ENCODE results near the gene USP15. TPM values are rescaled to one million over a fixed set of nuclear protein-coding genes. Genes with fewer than 3 reads are reported as not detected.
A peak's percentile ranks its signal among the peaks of the same experiment; 100 is the strongest.

Gene USP15
- polyA plus RNA-seq, 4 donors, result 33.9 to 60.8 (median 54.1) TPM

- H3K27me3 ChIP-seq (ENCODE audit: control insufficient read depth in 3 of 3, insufficient read depth in 3 of 3, low read length in 3 of 3), result no peaks in the 10 kb centered on the region
- no peak for FAIRE-seq
- H3K36me3 ChIP-seq (ENCODE audit: control insufficient read depth in 3 of 3, insufficient read depth in 2 of 3, low read depth in 1 of 3, low read length in 3 of 3), result peaks cover 4 to 16% (median 8%) of the 10 kb centered on the region in 3 donors
- 81 to 93% (median 90%) methylated on average over 6 of the region's 6 CpGs for WGBS, 3 donors
- no peak overlapping the region for H3K4me3 ChIP-seq (ENCODE audit: low read depth in 1 of 3, low read length in 3 of 3)
- H3K27ac ChIP-seq (ENCODE audit: low read depth in 1 of 3, low read length in 2 of 3), result no peak overlapping the region
- peaks cover 0 to 34% of the 10 kb centered on the region in 2 donors for H3K9me3 ChIP-seq (ENCODE audit: control insufficient read depth in 2 of 2, insufficient read depth in 1 of 2, low read depth in 1 of 2, low read length in 1 of 2)
- no peak for DNase-seq
- peaks cover 0 to 2% (median 0%) of the 10 kb centered on the region in 3 donors for H3K4me1 ChIP-seq (ENCODE audit: control insufficient read depth in 3 of 3, insufficient read depth in 2 of 3, low read depth in 1 of 3, low read length in 2 of 3)
Measured at GRCh38 chr12:62292761-62293344, 32.6 kb downstream of the USP15 start.

- no peaks in the 10 kb centered on the region for H3K27me3 ChIP-seq (ENCODE audit: control insufficient read depth in 3 of 3, insufficient read depth in 3 of 3, low read length in 3 of 3)
- FAIRE-seq (peak; percentile 85), DNase-seq (no peak)
- no peak overlapping the region for H3K27ac ChIP-seq (ENCODE audit: low read depth in 1 of 3, low read length in 2 of 3)
- 97 to 100% (median 98%) methylated on average over 1 of the region's 1 CpG for WGBS, 3 donors
- H3K36me3 ChIP-seq (ENCODE audit: control insufficient read depth in 3 of 3, insufficient read depth in 2 of 3, low read depth in 1 of 3, low read length in 3 of 3), result peaks cover 6 to 25% (median 8%) of the 10 kb centered on the region in 3 donors
- peaks cover 0 to 39% of the 10 kb centered on the region in 2 donors for H3K9me3 ChIP-seq (ENCODE audit: control insufficient read depth in 2 of 2, insufficient read depth in 1 of 2, low read depth in 1 of 2, low read length in 1 of 2)
- peaks cover 0 to 2% (median 0%) of the 10 kb centered on the region in 3 donors for H3K4me1 ChIP-seq (ENCODE audit: control insufficient read depth in 3 of 3, insufficient read depth in 2 of 3, low read depth in 1 of 3, low read length in 2 of 3)
- H3K4me3 ChIP-seq (ENCODE audit: low read depth in 1 of 3, low read length in 3 of 3), result no peak overlapping the region
Measured at GRCh38 chr12:62294378-62294777, 34.2 kb downstream of the USP15 start.

DNA sequence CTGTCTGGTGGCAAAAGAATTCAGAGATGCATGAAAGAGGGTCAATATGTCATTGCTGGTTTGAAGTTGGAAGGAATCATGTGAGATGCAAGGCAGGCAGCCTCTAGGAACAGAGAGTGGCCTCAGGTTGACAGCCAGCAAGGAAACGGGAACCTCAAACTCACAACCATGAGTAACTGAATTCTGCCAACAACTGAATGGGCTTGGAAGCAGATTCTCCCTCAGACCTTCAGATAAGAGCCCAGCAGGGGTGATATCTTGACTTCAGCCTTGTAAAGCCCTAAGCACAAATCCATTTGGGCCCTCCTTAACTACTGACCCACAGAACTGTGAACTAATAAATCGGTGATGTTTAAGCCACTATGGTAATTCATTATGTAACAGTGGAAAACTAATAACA lies 35.8 kb downstream of the USP15 start:
- Histone ChIP-seq H3K36me3 (ENCODE audit: control insufficient read depth in 3 of 3, insufficient read depth in 2 of 3, low read depth in 1 of 3, low read length in 3 of 3) (peaks cover 6 to 25% (median 8%) of the 10 kb centered on the region in 3 donors), H3K27me3 (ENCODE audit: control insufficient read depth in 3 of 3, insufficient read depth in 3 of 3, low read length in 3 of 3) (no peaks in the 10 kb centered on the region), H3K9me3 (ENCODE audit: control insufficient read depth in 2 of 2, insufficient read depth in 1 of 2, low read depth in 1 of 2, low read length in 1 of 2) (peaks cover 0 to 37% of the 10 kb centered on the region in 2 donors), H3K4me3 (ENCODE audit: low read depth in 1 of 3, low read length in 3 of 3) (no peak overlapping the region), H3K27ac (ENCODE audit: low read depth in 1 of 3, low read length in 2 of 3) (no peak overlapping the region), H3K4me1 (ENCODE audit: control insufficient read depth in 3 of 3, insufficient read depth in 2 of 3, low read depth in 1 of 3, low read length in 2 of 3) (peaks cover 0 to 2% (median 0%) of the 10 kb centered on the region in 3 donors)
- WGBS, 3 donors, result 94 to 100% (median 97%) methylated on average over 2 of the region's 2 CpGs
- no peak for FAIRE-seq
- DNase-seq, result no peak

DNA sequence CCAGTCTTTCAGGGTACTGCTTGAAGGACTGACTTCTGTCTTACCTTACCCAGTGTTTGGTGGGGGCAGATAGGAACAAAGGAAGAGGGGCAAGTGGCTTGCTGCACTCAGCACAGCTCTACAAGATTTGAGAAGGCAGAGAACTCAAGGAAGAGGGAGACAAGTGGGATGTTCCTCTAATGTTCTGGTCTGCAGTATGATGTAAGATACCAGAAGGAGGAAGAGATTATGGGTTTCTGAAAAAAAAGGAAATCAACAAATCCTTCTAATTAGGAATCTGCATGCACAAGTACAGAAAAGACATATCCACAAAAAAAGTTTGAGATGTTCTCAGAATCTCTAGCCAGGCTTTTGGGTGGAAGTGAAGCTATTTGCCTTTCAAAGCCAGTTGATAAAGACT lies 37.1 kb downstream of the USP15 start:
- DNase-seq (no peak), FAIRE-seq (no peak)
- peaks cover 6 to 25% (median 8%) of the 10 kb centered on the region in 3 donors for H3K36me3 ChIP-seq (ENCODE audit: control insufficient read depth in 3 of 3, insufficient read depth in 2 of 3, low read depth in 1 of 3, low read length in 3 of 3)
- no peak overlapping the region for H3K4me3 ChIP-seq (ENCODE audit: low read depth in 1 of 3, low read length in 3 of 3)
- H3K27ac ChIP-seq (ENCODE audit: low read depth in 1 of 3, low read length in 2 of 3), result no peak overlapping the region
- H3K27me3 ChIP-seq (ENCODE audit: control insufficient read depth in 3 of 3, insufficient read depth in 3 of 3, low read length in 3 of 3), result no peaks in the 10 kb centered on the region
- peaks cover 0 to 29% of the 10 kb centered on the region in 2 donors for H3K9me3 ChIP-seq (ENCODE audit: control insufficient read depth in 2 of 2, insufficient read depth in 1 of 2, low read depth in 1 of 2, low read length in 1 of 2)
- H3K4me1 ChIP-seq (ENCODE audit: control insufficient read depth in 3 of 3, insufficient read depth in 2 of 3, low read depth in 1 of 3, low read length in 2 of 3), result no peaks in the 10 kb centered on the region

DNA sequence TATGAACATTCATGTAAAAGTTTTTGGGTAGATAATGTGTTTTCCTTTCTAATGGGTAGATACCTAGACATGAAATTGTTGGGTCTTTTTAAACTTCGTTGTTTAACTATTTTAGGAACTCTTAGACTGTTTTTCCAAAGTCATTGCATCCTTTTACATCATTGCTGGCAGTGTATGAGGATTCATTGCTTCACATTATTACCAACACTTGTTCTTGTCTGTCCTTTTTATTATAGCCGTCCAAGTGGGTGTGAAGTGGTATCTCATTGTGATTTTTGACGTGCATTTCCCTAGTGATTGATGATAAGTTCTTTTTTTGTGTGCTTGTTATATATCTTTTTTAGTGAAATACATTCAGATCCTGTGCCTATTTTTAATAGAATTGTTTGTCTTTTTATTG lies 39.4 kb downstream of the USP15 start:
- no peak overlapping the region for H3K27ac ChIP-seq (ENCODE audit: low read depth in 1 of 3, low read length in 2 of 3)
- 77 to 91% (median 87%) methylated on average over 3 of the region's 3 CpGs for WGBS, 3 donors
- no peak for DNase-seq
- H3K9me3 ChIP-seq (ENCODE audit: control insufficient read depth in 2 of 2, insufficient read depth in 1 of 2, low read depth in 1 of 2, low read length in 1 of 2), result peaks cover 0 to 19% of the 10 kb centered on the region in 2 donors
- no peaks in the 10 kb centered on the region for H3K27me3 ChIP-seq (ENCODE audit: control insufficient read depth in 3 of 3, insufficient read depth in 3 of 3, low read length in 3 of 3)
- no peaks in the 10 kb centered on the region for H3K4me1 ChIP-seq (ENCODE audit: control insufficient read depth in 3 of 3, insufficient read depth in 2 of 3, low read depth in 1 of 3, low read length in 2 of 3)
- no peak overlapping the region for H3K4me3 ChIP-seq (ENCODE audit: low read depth in 1 of 3, low read length in 3 of 3)
- H3K36me3 ChIP-seq (ENCODE audit: control insufficient read depth in 3 of 3, insufficient read depth in 2 of 3, low read depth in 1 of 3, low read length in 3 of 3), result peaks cover 7 to 23% (median 8%) of the 10 kb centered on the region in 3 donors
- FAIRE-seq, result no peak

DNA sequence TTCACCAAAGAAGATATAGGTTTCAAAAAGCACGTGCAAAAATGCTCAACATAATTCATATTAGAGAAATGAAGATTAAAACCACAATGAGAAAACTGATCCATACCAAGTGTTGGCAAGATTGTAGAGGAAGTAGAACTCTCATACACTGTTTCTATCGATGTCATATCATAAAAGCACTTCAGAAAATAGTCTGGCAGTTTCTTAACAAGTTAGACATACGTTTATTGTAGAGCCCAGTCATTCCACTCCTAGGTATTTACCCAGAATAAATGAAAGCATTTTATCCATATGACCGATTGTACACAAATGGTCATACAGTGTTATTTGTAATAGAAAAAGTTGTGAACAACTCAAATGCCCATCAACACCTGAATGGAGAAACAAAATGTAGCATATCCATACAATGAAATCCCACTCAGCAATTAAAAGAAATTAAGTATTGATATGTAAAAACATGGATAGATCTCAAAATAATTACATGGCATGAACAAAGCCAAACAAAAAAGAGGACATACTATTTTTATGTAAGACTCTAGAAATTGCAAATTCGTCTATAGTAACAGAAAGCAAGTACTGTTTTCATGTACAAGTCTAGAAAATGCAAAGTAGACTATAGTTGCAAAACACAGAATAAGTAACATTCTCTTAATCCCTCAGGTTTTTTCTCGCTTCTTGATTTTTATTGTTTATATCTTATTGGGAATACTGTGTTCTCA lies 41.0 kb downstream of the USP15 start:
- FAIRE-seq (no peak), DNase-seq (no peak)
- H3K36me3 ChIP-seq (ENCODE audit: control insufficient read depth in 3 of 3, insufficient read depth in 2 of 3, low read depth in 1 of 3, low read length in 3 of 3), result peaks cover 0 to 23% (median 4%) of the 10 kb centered on the region in 3 donors
- H3K4me1 ChIP-seq (ENCODE audit: control insufficient read depth in 3 of 3, insufficient read depth in 2 of 3, low read depth in 1 of 3, low read length in 2 of 3), result no peaks in the 10 kb centered on the region
- peaks cover 0 to 19% of the 10 kb centered on the region in 2 donors for H3K9me3 ChIP-seq (ENCODE audit: control insufficient read depth in 2 of 2, insufficient read depth in 1 of 2, low read depth in 1 of 2, low read length in 1 of 2)
- H3K4me3 ChIP-seq (ENCODE audit: low read depth in 1 of 3, low read length in 3 of 3), result no peak overlapping the region
- no peak overlapping the region for H3K27ac ChIP-seq (ENCODE audit: low read depth in 1 of 3, low read length in 2 of 3)
- WGBS, 3 donors, result 77 to 89% (median 81%) methylated on average over 6 of the region's 6 CpGs
- no peaks in the 10 kb centered on the region for H3K27me3 ChIP-seq (ENCODE audit: control insufficient read depth in 3 of 3, insufficient read depth in 3 of 3, low read length in 3 of 3)

- Histone ChIP-seq H3K27ac (ENCODE audit: low read depth in 1 of 3, low read length in 2 of 3) (no peak overlapping the region), H3K36me3 (ENCODE audit: control insufficient read depth in 3 of 3, insufficient read depth in 2 of 3, low read depth in 1 of 3, low read length in 3 of 3) (peaks cover 0 to 20% (median 4%) of the 10 kb centered on the region in 3 donors), H3K9me3 (ENCODE audit: control insufficient read depth in 2 of 2, insufficient read depth in 1 of 2, low read depth in 1 of 2, low read length in 1 of 2) (peaks cover 0 to 16% of the 10 kb centered on the region in 2 donors), H3K27me3 (ENCODE audit: control insufficient read depth in 3 of 3, insufficient read depth in 3 of 3, low read length in 3 of 3) (no peaks in the 10 kb centered on the region), H3K4me3 (ENCODE audit: low read depth in 1 of 3, low read length in 3 of 3) (no peak overlapping the region), H3K4me1 (ENCODE audit: control insufficient read depth in 3 of 3, insufficient read depth in 2 of 3, low read depth in 1 of 3, low read length in 2 of 3) (peaks cover 0 to 2% (median 0%) of the 10 kb centered on the region in 3 donors)
- 96 to 99% (median 97%) methylated on average over 1 of the region's 1 CpG for WGBS, 3 donors
- no peak for FAIRE-seq
- no peak for DNase-seq
Measured at GRCh38 chr12:62301799-62302133, 41.6 kb downstream of the USP15 start.

GRCh38 chr12:62304560-62304959 lies 44.4 kb downstream of the USP15 start:
- peaks cover 0 to 9% (median 8%) of the 10 kb centered on the region in 3 donors for H3K36me3 ChIP-seq (ENCODE audit: control insufficient read depth in 3 of 3, insufficient read depth in 2 of 3, low read depth in 1 of 3, low read length in 3 of 3)
- no peak overlapping the region for H3K4me3 ChIP-seq (ENCODE audit: low read depth in 1 of 3, low read length in 3 of 3)
- DNase-seq (no peak), FAIRE-seq (peak; percentile 33)
- peaks cover 0 to 2% of the 10 kb centered on the region in 2 donors for H3K9me3 ChIP-seq (ENCODE audit: control insufficient read depth in 2 of 2, insufficient read depth in 1 of 2, low read depth in 1 of 2, low read length in 1 of 2)
- H3K4me1 ChIP-seq (ENCODE audit: control insufficient read depth in 3 of 3, insufficient read depth in 2 of 3, low read depth in 1 of 3, low read length in 2 of 3), result peaks cover 0 to 2% (median 0%) of the 10 kb centered on the region in 3 donors
- H3K27me3 ChIP-seq (ENCODE audit: control insufficient read depth in 3 of 3, insufficient read depth in 3 of 3, low read length in 3 of 3), result no peaks in the 10 kb centered on the region
- H3K27ac ChIP-seq (ENCODE audit: low read depth in 1 of 3, low read length in 2 of 3), result no peak overlapping the region
- 97% methylated on average over 3 of the region's 3 CpGs for WGBS, 3 donors

Measured in small intestine (tissue), 7 donors.